Memory B cell (primary cell): ENCODE measurements around the gene NBAS.
"Not testable (repeated sequence)": the region's sequence is repeated elsewhere in the genome, so short reads cannot be mapped to it uniquely, and the experiment has no call there.

Experiments used
- ATAC-seq: fragments of 150-1000 bp; cut with Tn5 transposase; 2 replicates; pipeline ENCODE4 v1.10.0; 2021; ENCODE audit warnings: low read depth, mild to moderate bottlenecking, moderate library complexity
- DNase-seq, 2 donors: peaks; one replicate each; pipeline ENCODE4 v3.0.0; 2022; ENCODE audit warnings: low spot score in 2 of 2
- H3K27ac Mint-ChIP-seq: one replicate; pipeline ENCODE4 v1.8.0; 2022; ENCODE audit warnings: mild to moderate bottlenecking, moderate library complexity, mixed read lengths
- H3K27me3 Mint-ChIP-seq: one replicate; pipeline ENCODE4 v1.8.0; 2022; ENCODE audit warnings: mixed read lengths
- H3K36me3 Mint-ChIP-seq: one replicate; pipeline ENCODE4 v1.8.0; 2022; ENCODE audit warnings: mild to moderate bottlenecking, mixed read lengths
- H3K4me1 Mint-ChIP-seq: one replicate; pipeline ENCODE4 v1.8.0; 2022; ENCODE audit warnings: mixed read lengths
- H3K4me3 Mint-ChIP-seq: one replicate; pipeline ENCODE4 v1.8.0; 2022; ENCODE audit warnings: mild to moderate bottlenecking, moderate library complexity, mixed read lengths
- H3K9me3 Mint-ChIP-seq: one replicate; pipeline ENCODE4 v1.8.0; 2022; ENCODE audit warnings: mixed read lengths

The NBAS gene

GRCh38 chr2:15436195-15436594 lies 124.9 kb downstream of the NBAS start:
- Mint-ChIP-seq H3K27ac (no peak overlapping the region), H3K36me3 (peaks cover 24% of the 10 kb centered on the region), H3K9me3 (no peaks in the 10 kb centered on the region), H3K4me3 (no peak overlapping the region), H3K27me3 (no peaks in the 10 kb centered on the region), H3K4me1 (peaks cover 4% of the 10 kb centered on the region)
- no peak for DNase-seq
- no peak for ATAC-seq

GRCh38 chr2:15435474-15435873 lies 125.7 kb downstream of the NBAS start:
- no peak overlapping the region for H3K27ac Mint-ChIP-seq
- H3K36me3 Mint-ChIP-seq = peaks cover 22% of the 10 kb centered on the region
- no peaks in the 10 kb centered on the region for H3K9me3 Mint-ChIP-seq
- H3K4me3 Mint-ChIP-seq = no peak overlapping the region
- no peaks in the 10 kb centered on the region for H3K27me3 Mint-ChIP-seq
- no peak for ATAC-seq
- H3K4me1 Mint-ChIP-seq = peaks cover 4% of the 10 kb centered on the region
- DNase-seq = no peak

- no peak overlapping the region for H3K4me3 Mint-ChIP-seq
- no peaks in the 10 kb centered on the region for H3K4me1 Mint-ChIP-seq
- no peak for ATAC-seq
- no peaks in the 10 kb centered on the region for H3K27me3 Mint-ChIP-seq
- no peak for DNase-seq
- peaks cover 16% of the 10 kb centered on the region for H3K36me3 Mint-ChIP-seq
- H3K9me3 Mint-ChIP-seq = no peaks in the 10 kb centered on the region
- no peak overlapping the region for H3K27ac Mint-ChIP-seq
These were observed 128.4 kb downstream of the NBAS start for GRCh38 chr2:15432642-15433256.

- no peak overlapping the region for H3K27ac Mint-ChIP-seq
These were observed 132.1 kb downstream of the NBAS start for GRCh38 chr2:15429032-15429431.

GRCh38 chr2:15427987-15428386 lies 133.1 kb downstream of the NBAS start:
- no peaks in the 10 kb centered on the region for H3K27me3 Mint-ChIP-seq
- no peaks in the 10 kb centered on the region for H3K4me1 Mint-ChIP-seq
- H3K4me3 Mint-ChIP-seq = no peak overlapping the region
- no peak for ATAC-seq
- peaks cover 13% of the 10 kb centered on the region for H3K36me3 Mint-ChIP-seq
- DNase-seq = no peak
- H3K27ac Mint-ChIP-seq = no peak overlapping the region
- no peaks in the 10 kb centered on the region for H3K9me3 Mint-ChIP-seq

More at GRCh38 chr2:15429032-15429431, 132.1 kb downstream of the NBAS start:
- no peaks in the 10 kb centered on the region for H3K9me3 Mint-ChIP-seq
- H3K36me3 Mint-ChIP-seq = peaks cover 13% of the 10 kb centered on the region
- no peak overlapping the region for H3K4me3 Mint-ChIP-seq
- H3K4me1 Mint-ChIP-seq = no peaks in the 10 kb centered on the region
- H3K27me3 Mint-ChIP-seq = no peaks in the 10 kb centered on the region
- no peak for ATAC-seq
- DNase-seq = no peak

GRCh38 chr2:15426606-15427005 lies 134.5 kb downstream of the NBAS start:
- peaks cover 16% of the 10 kb centered on the region for H3K36me3 Mint-ChIP-seq
- ATAC-seq (no peak), DNase-seq (no peak)
- H3K4me1 Mint-ChIP-seq = no peaks in the 10 kb centered on the region
- H3K27me3 Mint-ChIP-seq = no peaks in the 10 kb centered on the region
- H3K4me3 Mint-ChIP-seq = no peak overlapping the region
- H3K9me3 Mint-ChIP-seq = no peaks in the 10 kb centered on the region
- H3K27ac Mint-ChIP-seq = no peak overlapping the region

- ATAC-seq = no peak
- H3K27me3 Mint-ChIP-seq = no peaks in the 10 kb centered on the region
- H3K36me3 Mint-ChIP-seq = peaks cover 16% of the 10 kb centered on the region
- DNase-seq = no peak
- no peak overlapping the region for H3K4me3 Mint-ChIP-seq
- no peaks in the 10 kb centered on the region for H3K9me3 Mint-ChIP-seq
- no peaks in the 10 kb centered on the region for H3K4me1 Mint-ChIP-seq
- H3K27ac Mint-ChIP-seq = no peak overlapping the region
These were observed 135.4 kb downstream of the NBAS start for GRCh38 chr2:15425712-15426111.

GRCh38 chr2:15421753-15422152 lies 139.4 kb downstream of the NBAS start:
- Mint-ChIP-seq H3K36me3 (peaks cover 32% of the 10 kb centered on the region), H3K9me3 (no peaks in the 10 kb centered on the region), H3K4me1 (no peaks in the 10 kb centered on the region), H3K27ac (no peak overlapping the region), H3K27me3 (no peaks in the 10 kb centered on the region), H3K4me3 (no peak overlapping the region)
- no peak for DNase-seq
- no peak for ATAC-seq

- DNase-seq = no peak
- Mint-ChIP-seq H3K27ac (no peak overlapping the region), H3K4me1 (peaks cover 2% of the 10 kb centered on the region), H3K4me3 (no peak overlapping the region), H3K27me3 (no peaks in the 10 kb centered on the region), H3K36me3 (peaks cover 50% of the 10 kb centered on the region), H3K9me3 (peaks cover 1% of the 10 kb centered on the region)
- ATAC-seq = no peak
These were observed 145.4 kb downstream of the NBAS start for GRCh38 chr2:15415748-15416147.

- no peak for DNase-seq
- Mint-ChIP-seq H3K27me3 (no peaks in the 10 kb centered on the region), H3K27ac (no peak overlapping the region), H3K4me1 (peaks cover 2% of the 10 kb centered on the region), H3K9me3 (peaks cover 1% of the 10 kb centered on the region), H3K4me3 (no peak overlapping the region), H3K36me3 (peaks cover 44% of the 10 kb centered on the region)
- ATAC-seq = no peak
These were observed 148.4 kb downstream of the NBAS start for GRCh38 chr2:15412779-15413178.

GRCh38 chr2:15412309-15412708 lies 148.8 kb downstream of the NBAS start:
- Mint-ChIP-seq H3K4me3 (no peak overlapping the region), H3K9me3 (peaks cover 1% of the 10 kb centered on the region), H3K27me3 (no peaks in the 10 kb centered on the region), H3K4me1 (peaks cover 2% of the 10 kb centered on the region), H3K27ac (no peak overlapping the region), H3K36me3 (peaks cover 44% of the 10 kb centered on the region)
- ATAC-seq = no peak
- DNase-seq = no peak

- ATAC-seq (no peak), DNase-seq (no peak)
- Mint-ChIP-seq H3K27ac (no peak overlapping the region), H3K4me3 (no peak overlapping the region), H3K9me3 (peaks cover 1% of the 10 kb centered on the region), H3K36me3 (peaks cover 42% of the 10 kb centered on the region), H3K4me1 (peaks cover 2% of the 10 kb centered on the region), H3K27me3 (no peaks in the 10 kb centered on the region)
These were observed 150.2 kb downstream of the NBAS start for GRCh38 chr2:15410884-15411283.

GRCh38 chr2:15408759-15409158 lies 152.4 kb downstream of the NBAS start:
- Mint-ChIP-seq H3K4me3 (no peak overlapping the region), H3K9me3 (peaks cover 1% of the 10 kb centered on the region), H3K27ac (no peak overlapping the region), H3K27me3 (no peaks in the 10 kb centered on the region), H3K36me3 (peaks cover 43% of the 10 kb centered on the region), H3K4me1 (no peaks in the 10 kb centered on the region)
- no peak for ATAC-seq
- no peak for DNase-seq

- Mint-ChIP-seq H3K36me3 (peaks cover 32% of the 10 kb centered on the region), H3K9me3 (peaks cover 1% of the 10 kb centered on the region), H3K27ac (no peak overlapping the region), H3K27me3 (no peaks in the 10 kb centered on the region), H3K4me1 (no peaks in the 10 kb centered on the region), H3K4me3 (no peak overlapping the region)
- no peak for DNase-seq
- ATAC-seq = no peak
These were observed 153.5 kb downstream of the NBAS start for GRCh38 chr2:15407666-15408065.

GRCh38 chr2:15404511-15404910 lies 156.6 kb downstream of the NBAS start:
- H3K27ac Mint-ChIP-seq, H3K27me3 Mint-ChIP-seq, DNase-seq, ATAC-seq, H3K9me3 Mint-ChIP-seq, H3K4me1 Mint-ChIP-seq, H3K4me3 Mint-ChIP-seq: not testable (repeated sequence)
- H3K36me3 Mint-ChIP-seq = peaks cover 21% of the 10 kb centered on the region
